ENCODE results near the gene DOCK3. TPM values are rescaled to one million over a fixed set of nuclear protein-coding genes. Genes with fewer than 3 reads are reported as not detected.

Gene DOCK3
- total and polyA plus RNA-seq, 2 donors (not counting 3 experiments of a cell fraction or from before 2014, with no cell fraction given): 0.08 to 0.13 TPM

DNA sequence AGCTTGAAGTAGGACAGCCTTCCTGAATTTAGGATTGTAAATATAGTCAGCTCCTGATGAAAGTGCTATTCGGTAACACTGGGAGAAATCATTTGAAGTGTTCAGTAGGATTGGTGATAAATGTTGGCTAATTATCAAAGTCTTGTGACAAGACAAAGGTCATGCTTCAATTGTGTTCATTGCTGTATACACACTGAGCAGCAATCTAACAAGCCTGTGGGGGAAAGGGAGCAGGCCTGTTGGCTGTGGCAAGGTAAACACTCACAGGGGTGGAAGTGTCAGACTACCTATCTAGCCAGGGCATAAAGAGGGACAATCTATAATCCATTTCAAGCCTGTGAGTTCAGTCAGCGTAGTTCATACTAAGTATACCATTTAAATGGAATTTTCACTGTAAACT, 599.3 kb downstream of the DOCK3 start:
- Histone ChIP-seq H3K4me2 (ENCODE audit: insufficient read depth, low read length) (no peak overlapping the region), H3K4me1 (ENCODE audit: control insufficient read depth, extremely low read depth, insufficient read depth, low read length) (no peaks in the 10 kb centered on the region), H4K20me1 (replicated peaks; ENCODE audit: control insufficient read depth, extremely low read depth, insufficient read depth, low read length) (no peaks in the 10 kb centered on the region), H3K79me2 (ENCODE audit: control insufficient read depth, insufficient read depth, low read length) (no peaks in the 10 kb centered on the region), H3K27ac (ENCODE audit: insufficient read depth, low read depth, low read length) (no peak overlapping the region), H2AFZ (ENCODE audit: low read depth, low read length) (no peak overlapping the region), H3K36me3 (ENCODE audit: control insufficient read depth in 2 of 2, extremely low read depth in 1 of 2, insufficient read depth in 2 of 2, low read length in 2 of 2) (no peaks in the 10 kb centered on the region), H3K9me1 (replicated peaks; ENCODE audit: control insufficient read depth, extremely low read depth, insufficient read depth, low read length) (no peaks in the 10 kb centered on the region), H3K9me3 (replicated peaks; ENCODE audit: control insufficient read depth, insufficient read depth, low read length) (no peaks in the 10 kb centered on the region), H3K27me3 (ENCODE audit: control insufficient read depth in 2 of 2, insufficient read depth in 2 of 2, low read length in 2 of 2) (no peaks in the 10 kb centered on the region), H3K4me3 (replicated peaks in 1 of 3; ENCODE audit: insufficient read depth in 1 of 3, low read depth in 1 of 3, low read length in 3 of 3) (no peak overlapping the region), H3K9ac (replicated peaks; ENCODE audit: extremely low read depth, insufficient read depth, low read length) (no peak overlapping the region)
- DNase-seq (ENCODE audit: low read depth, low spot score): no peak
- dilution Hi-C loops (cut with MboI; ENCODE audit: extremely low pct_ligation_motif_present, low sequenced_read_pairs) (no loop called here), intact Hi-C loops (cut with micrococcal nuclease) (no loop called here)
- BruUV-seq (replicated peaks): no TSS peak
- no peak for TF ChIP-seq EZH2 (IDR thresholded peaks at IDR 0.05; ENCODE audit: borderline replicate concordance, low read depth, low read length, severe bottlenecking)
- TF ChIP-seq, protein P1, sequence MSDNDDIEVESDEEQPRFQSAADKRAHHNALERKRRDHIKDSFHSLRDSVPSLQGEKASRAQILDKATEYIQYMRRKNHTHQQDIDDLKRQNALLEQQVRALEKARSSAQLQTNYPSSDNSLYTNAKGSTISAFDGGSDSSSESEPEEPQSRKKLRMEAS (IDR thresholded peaks at IDR 0.05; ENCODE audit: insufficient read depth, insufficient read length): no peak
- TF ChIP-seq POLR2A (IDR thresholded peaks at IDR 0.05; ENCODE audit: low read depth, low read length): no peak
- no peak for TF ChIP-seq GATA2 (IDR thresholded peaks at IDR 0.05; ENCODE audit: insufficient read depth, insufficient read length, low read depth, low read length)
- TF ChIP-seq JUN (IDR thresholded peaks at IDR 0.05; ENCODE audit: borderline replicate concordance, insufficient read depth, insufficient read length, low read depth): no peak
- no peak for TF ChIP-seq POLR2AphosphoS5 (IDR thresholded peaks at IDR 0.05; ENCODE audit: insufficient read depth, low read depth, low read length)
- no peak for TF ChIP-seq MYC (IDR thresholded peaks at IDR 0.05; ENCODE audit: low read depth, low read length)
- TF ChIP-seq, protein P2, sequence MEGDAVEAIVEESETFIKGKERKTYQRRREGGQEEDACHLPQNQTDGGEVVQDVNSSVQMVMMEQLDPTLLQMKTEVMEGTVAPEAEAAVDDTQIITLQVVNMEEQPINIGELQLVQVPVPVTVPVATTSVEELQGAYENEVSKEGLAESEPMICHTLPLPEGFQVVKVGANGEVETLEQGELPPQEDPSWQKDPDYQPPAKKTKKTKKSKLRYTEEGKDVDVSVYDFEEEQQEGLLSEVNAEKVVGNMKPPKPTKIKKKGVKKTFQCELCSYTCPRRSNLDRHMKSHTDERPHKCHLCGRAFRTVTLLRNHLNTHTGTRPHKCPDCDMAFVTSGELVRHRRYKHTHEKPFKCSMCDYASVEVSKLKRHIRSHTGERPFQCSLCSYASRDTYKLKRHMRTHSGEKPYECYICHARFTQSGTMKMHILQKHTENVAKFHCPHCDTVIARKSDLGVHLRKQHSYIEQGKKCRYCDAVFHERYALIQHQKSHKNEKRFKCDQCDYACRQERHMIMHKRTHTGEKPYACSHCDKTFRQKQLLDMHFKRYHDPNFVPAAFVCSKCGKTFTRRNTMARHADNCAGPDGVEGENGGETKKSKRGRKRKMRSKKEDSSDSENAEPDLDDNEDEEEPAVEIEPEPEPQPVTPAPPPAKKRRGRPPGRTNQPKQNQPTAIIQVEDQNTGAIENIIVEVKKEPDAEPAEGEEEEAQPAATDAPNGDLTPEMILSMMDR (IDR thresholded peaks at IDR 0.05; ENCODE audit: extremely low read depth in 1 of 2, insufficient read depth in 1 of 2, low read depth in 1 of 2, low read length in 2 of 2): no peak
- ChIA-PET POLR2A (no interaction called here), CTCF (no interaction called here)
- no peak for FAIRE-seq

Measured in endothelial cell of umbilical vein (primary cell).